WTC11 (cell line): ENCODE results near the gene SEMA3D. TPM values are rescaled to one million over a fixed set of nuclear protein-coding genes. Genes with fewer than 3 reads are reported as not detected.

Source experiments
- ATAC-seq: fragments of 200-7000 bp; cut with Tn5 transposase; 2 replicates; pipeline ENCODE4 v1.10.0; 2021; ENCODE audit warnings: mild to moderate bottlenecking, moderate library complexity
- CTCF ChIA-PET: fragments of 300-600 bp; sonication (Branson Sonifier 250); formaldehyde crosslinking; loops from one replicate; lab custom pipeline; 2021; ENCODE audit warnings: antibody characterized with exemption; lab: Charles Lee
- POLR2A ChIA-PET: fragments of 350-600 bp; sonication (Branson Sonifier 250); formaldehyde crosslinking; loops from one replicate; lab custom pipeline; 2021; ENCODE audit warnings: antibody characterized with exemption; lab: Charles Lee
- DNase-seq: peaks from one replicate; pipeline ENCODE4 v3.0.0; 2021; ENCODE audit warnings: low spot score
- H3K27ac Mint-ChIP-seq: 2 replicates; pipeline ENCODE4 v1.8.0; 2021; ENCODE audit warnings: mixed read lengths
- H3K27me3 Mint-ChIP-seq: 2 replicates; pipeline ENCODE4 v1.8.0; 2021; ENCODE audit warnings: low read depth, mild to moderate bottlenecking, moderate library complexity, mixed read lengths
- H3K36me3 Mint-ChIP-seq: 2 replicates; pipeline ENCODE4 v1.8.0; 2021; ENCODE audit warnings: mixed read lengths
- H3K4me1 Mint-ChIP-seq: 2 replicates; pipeline ENCODE4 v1.8.0; 2022; ENCODE audit warnings: mixed read lengths
- H3K4me3 Mint-ChIP-seq: 2 replicates; pipeline ENCODE4 v1.8.0; 2021; ENCODE audit warnings: mild to moderate bottlenecking, moderate library complexity, mixed read lengths
- H3K9me3 Mint-ChIP-seq: 2 replicates; pipeline ENCODE4 v1.8.0; 2021; ENCODE audit warnings: mixed read lengths
- AFF4 ChIP-seq: sonication (generic); formaldehyde crosslinking; IDR thresholded peaks from 2 replicates; pipeline ENCODE4 v1.8.1; 2023; ENCODE audit warnings: mild to moderate bottlenecking, missing genetic modification reagents, borderline replicate concordance
- ATF1 ChIP-seq: sonication (generic); formaldehyde crosslinking; IDR thresholded peaks from 2 replicates; pipeline ENCODE4 v1.8.1; 2023; ENCODE audit warnings: mild to moderate bottlenecking, moderate library complexity, missing genetic modification reagents
- ATF3 ChIP-seq: sonication (generic); formaldehyde crosslinking; conservative IDR thresholded peaks from 2 replicates; pipeline ENCODE4 v1.8.1; 2022; ENCODE audit warnings: mild to moderate bottlenecking, missing genetic modification reagents
- CREM ChIP-seq: sonication (generic); formaldehyde crosslinking; IDR thresholded peaks from 2 replicates; pipeline ENCODE4 v1.8.1; 2022; ENCODE audit warnings: mild to moderate bottlenecking, missing genetic modification reagents, moderate library complexity
- E2F1 ChIP-seq: sonication (generic); formaldehyde crosslinking; IDR thresholded peaks from 2 replicates; pipeline ENCODE4 v1.8.0; 2022; ENCODE audit warnings: mild to moderate bottlenecking, missing genetic modification reagents
- ERG ChIP-seq: fragments of 250-450 bp; sonication (Bioruptor Pico); IDR thresholded peaks from 2 replicates; pipeline ENCODE4 v1.8.0; 2021; ENCODE audit warnings: mild to moderate bottlenecking
- FOXP4 ChIP-seq: sonication (generic); formaldehyde crosslinking; IDR thresholded peaks from 2 replicates; pipeline ENCODE4 v1.8.0; 2022; ENCODE audit warnings: mild to moderate bottlenecking, missing genetic modification reagents
- MAX ChIP-seq: sonication (generic); formaldehyde crosslinking; IDR thresholded peaks from 2 replicates; pipeline ENCODE4 v1.8.0; 2022; ENCODE audit warnings: mild to moderate bottlenecking, missing genetic modification reagents
- NFATC4 ChIP-seq: fragments of 250-450 bp; sonication (Bioruptor Pico); IDR thresholded peaks from 2 replicates; pipeline ENCODE4 v1.9.0; 2021; ENCODE audit warnings: mild to moderate bottlenecking
- NFYB ChIP-seq: sonication (generic); formaldehyde crosslinking; conservative IDR thresholded peaks from 2 replicates; pipeline ENCODE4 v1.8.0; 2022; ENCODE audit warnings: low read depth, missing genetic modification reagents
- PRDM15 ChIP-seq: sonication (generic); formaldehyde crosslinking; IDR thresholded peaks from 2 replicates; pipeline ENCODE4 v1.8.0; 2022; ENCODE audit warnings: missing genetic modification reagents
- SMAD4 ChIP-seq: sonication (generic); formaldehyde crosslinking; IDR thresholded peaks from 2 replicates; pipeline ENCODE4 v1.8.0; 2022; ENCODE audit warnings: mild to moderate bottlenecking, missing genetic modification reagents
- ZMAT4 ChIP-seq: fragments of 250-450 bp; sonication (Bioruptor Pico); IDR thresholded peaks from 2 replicates; pipeline ENCODE4 v1.9.0; 2021; ENCODE audit warnings: mild to moderate bottlenecking
- ZNF317 ChIP-seq: sonication (generic); formaldehyde crosslinking; IDR thresholded peaks from 2 replicates; pipeline ENCODE4 v1.8.1; 2023; ENCODE audit warnings: low read depth, mild to moderate bottlenecking, moderate library complexity, missing genetic modification reagents, borderline replicate concordance
- ZNF512 ChIP-seq: sonication (generic); formaldehyde crosslinking; IDR thresholded peaks from 2 replicates; pipeline ENCODE4 v1.8.1; 2022; ENCODE audit warnings: missing genetic modification reagents, borderline replicate concordance
- total RNA-seq: library from RNA; stranded (reverse); gene quantifications from 3 replicates; pipeline ENCODE4 v1.2.3, GENCODE V29; 2021

The SEMA3D gene
- total RNA-seq, 1 experiment from 2014 or later = 3.8 TPM

GRCh38 chr7:85115006-85115405 is 71.8 kb downstream of the SEMA3D start:
- TF ChIP-seq PRDM15 (no peak), ATF1 (CRISPR knock-in tag) (no peak), MAX (CRISPR knock-in tag) (no peak), NFYB (CRISPR knock-in tag) (no peak), ZNF512 (CRISPR knock-in tag) (no peak), FOXP4 (CRISPR knock-in tag) (no peak), SMAD4 (CRISPR knock-in tag) (no peak)
- H3K4me1 Mint-ChIP-seq = no peaks in the 10 kb centered on the region
- ChIA-PET CTCF (no interaction called here), POLR2A (no interaction called here)
- H3K27me3 Mint-ChIP-seq = no peaks in the 10 kb centered on the region
- DNase-seq (no peak), ATAC-seq (no peak)
- H3K4me3 Mint-ChIP-seq = no peak overlapping the region
- no peak overlapping the region for H3K27ac Mint-ChIP-seq
- peaks cover 3% of the 10 kb centered on the region for H3K9me3 Mint-ChIP-seq
- no peaks in the 10 kb centered on the region for H3K36me3 Mint-ChIP-seq

GRCh38 chr7:85114342-85114741 is 72.5 kb downstream of the SEMA3D start:
- Mint-ChIP-seq H3K36me3 (no peaks in the 10 kb centered on the region), H3K4me1 (no peaks in the 10 kb centered on the region), H3K4me3 (no peak overlapping the region), H3K9me3 (peaks cover 2% of the 10 kb centered on the region), H3K27me3 (no peaks in the 10 kb centered on the region), H3K27ac (no peak overlapping the region)
- DNase-seq (no peak), ATAC-seq (no peak)
- POLR2A ChIA-PET = no interaction called here
- TF ChIP-seq CREM (CRISPR knock-in tag) (no peak), NFATC4 (CRISPR knock-in tag) (no peak), ZNF512 (CRISPR knock-in tag) (no peak), ATF3 (CRISPR knock-in tag) (no peak), E2F1 (CRISPR knock-in tag) (no peak), AFF4 (CRISPR knock-in tag) (no peak), ZMAT4 (CRISPR knock-in tag) (no peak), ERG (no peak), ZNF317 (no peak)
- CTCF ChIA-PET = no interaction called here
